Hepatocyte (in vitro differentiated cells): ENCODE results near the gene RNF213. TPM values are rescaled to one million over a fixed set of nuclear protein-coding genes. Genes with fewer than 3 reads are reported as not detected.

Experiments used
- DNase-seq: peaks from one replicate; pipeline ENCODE4 v3.0.0-alpha.2; 2016; ENCODE audit warnings: low spot score
- H2AFZ ChIP-seq: fragments of 200-600 bp; sonication (generic); 2 replicates; pipeline ENCODE4 v1.6.0; 2016; ENCODE audit warnings: antibody characterized with exemption, mild to moderate bottlenecking
- H3K27ac ChIP-seq: fragments of 200-600 bp; sonication (generic); 2 replicates; pipeline ENCODE4 v1.5.1; 2016; ENCODE audit warnings: mild to moderate bottlenecking
- H3K27me3 ChIP-seq: fragments of 200-600 bp; sonication (generic); 2 replicates; pipeline ENCODE4 v1.6.1; 2016
- H3K36me3 ChIP-seq: fragments of 200-600 bp; sonication (generic); replicated peaks from 2 replicates; pipeline ENCODE4 v1.5.1; 2016; ENCODE audit warnings: low read depth; ENCODE audit not compliant: insufficient read depth
- H3K4me1 ChIP-seq: fragments of 200-600 bp; sonication (generic); 2 replicates; pipeline ENCODE4 v1.5.1; 2016; ENCODE audit warnings: mild to moderate bottlenecking, moderate library complexity; ENCODE audit not compliant: insufficient read depth
- H3K4me2 ChIP-seq: fragments of 200-600 bp; sonication (generic); 2 replicates; pipeline ENCODE4 v1.6.0; 2016
- H3K4me3 ChIP-seq: fragments of 200-600 bp; sonication (generic); 2 replicates; pipeline ENCODE4 v1.5.1; 2016; ENCODE audit warnings: mild to moderate bottlenecking
- H3K79me2 ChIP-seq: fragments of 200-600 bp; sonication (generic); 2 replicates; pipeline ENCODE4 v1.6.0; 2017; ENCODE audit warnings: mild to moderate bottlenecking
- H3K9me2 ChIP-seq: fragments of 200-600 bp; sonication (generic); replicated peaks from 2 replicates; pipeline ENCODE4 v1.6.0; 2017; ENCODE audit warnings: mild to moderate bottlenecking; ENCODE audit not compliant: insufficient read depth
- H3K9me3 ChIP-seq: fragments of 200-600 bp; sonication (generic); 2 replicates; pipeline ENCODE4 v1.5.1; 2016; ENCODE audit warnings: low read depth, mild to moderate bottlenecking
- H4K20me1 ChIP-seq: fragments of 200-600 bp; sonication (generic); 2 replicates; pipeline ENCODE4 v1.6.0; 2016; ENCODE audit warnings: mild to moderate bottlenecking; ENCODE audit not compliant: insufficient read depth, poor library complexity, severe bottlenecking
- CTCF ChIP-seq: fragments of 200-600 bp; sonication (generic); IDR thresholded peaks from 2 replicates; pipeline ENCODE4 v1.5.1; 2016; ENCODE audit warnings: antibody characterized with exemption, mild to moderate bottlenecking; ENCODE audit not compliant: poor library complexity
- EZH2 ChIP-seq: fragments of 200-600 bp; sonication (generic); IDR thresholded peaks from 2 replicates; pipeline ENCODE4 v1.6.1; 2016; ENCODE audit warnings: antibody characterized with exemption, mild to moderate bottlenecking, borderline replicate concordance
- EZH2phosphoT487 ChIP-seq: fragments of 200-600 bp; sonication (generic); IDR thresholded peaks from one replicate; pipeline ENCODE4 v1.6.1; 2018; ENCODE audit warnings: antibody characterized with exemption, mild to moderate bottlenecking, low read depth, moderate library complexity; ENCODE audit not compliant: unreplicated experiment, severe bottlenecking
- WGBS: methylation state at CpG from one replicate; pipeline ENCODE4 v1.1.6; 2016; ENCODE audit warnings: low lambda C conversion rate; ENCODE audit errors: missing lambda C conversion rate; 5-methylcytosine and 5-hydroxymethylcytosine counted together
- polyA plus RNA-seq: library from polyadenylated mRNA; unstranded; fragments of >200 nt; fragmentation: Nextera tagmentation; extraction: Ambion mirVana; gene quantifications from 2 replicates; pipeline ENCODE4 v1.2.1, GENCODE V29; 2016
- total RNA-seq: library from RNA; depleted of rRNA; stranded (reverse); fragments of >200 nt; gene quantifications from 2 replicates; pipeline ENCODE4 v1.2.3, GENCODE V29; 2014

Gene RNF213
- total and polyA plus RNA-seq, 2 experiments from 2014 or later: 21.1 to 57.4 TPM

GRCh38 chr17:80289616-80290015 lies 29.0 kb downstream of the RNF213 start:
- TF ChIP-seq CTCF (no peak), EZH2 (no peak), EZH2phosphoT487 (no peak)
- no peak overlapping the region for H3K27ac ChIP-seq
- H3K27me3 ChIP-seq: no peaks in the 10 kb centered on the region
- H3K9me3 ChIP-seq: no peaks in the 10 kb centered on the region
- H2AFZ ChIP-seq: no peak overlapping the region
- H4K20me1 ChIP-seq: no peaks in the 10 kb centered on the region
- H3K36me3 ChIP-seq: no peaks in the 10 kb centered on the region
- WGBS: 90% methylated on average over 6 of the region's 6 CpGs
- DNase-seq: no peak
- H3K9me2 ChIP-seq: no peaks in the 10 kb centered on the region
- H3K79me2 ChIP-seq: no peaks in the 10 kb centered on the region
- H3K4me2 ChIP-seq: no peak overlapping the region
- H3K4me3 ChIP-seq: no peak overlapping the region
- no peaks in the 10 kb centered on the region for H3K4me1 ChIP-seq

GRCh38 chr17:80290156-80290555 lies 29.5 kb downstream of the RNF213 start:
- H3K36me3 ChIP-seq: no peaks in the 10 kb centered on the region
- no peak for DNase-seq

GRCh38 chr17:80291260-80291659 lies 30.6 kb downstream of the RNF213 start:
- Histone ChIP-seq H3K27me3 (no peaks in the 10 kb centered on the region), H3K36me3 (no peaks in the 10 kb centered on the region), H3K4me2 (no peak overlapping the region), H3K4me3 (no peak overlapping the region), H4K20me1 (no peaks in the 10 kb centered on the region), H3K4me1 (no peaks in the 10 kb centered on the region), H3K9me2 (no peaks in the 10 kb centered on the region), H3K9me3 (no peaks in the 10 kb centered on the region), H3K27ac (no peak overlapping the region), H3K79me2 (no peaks in the 10 kb centered on the region), H2AFZ (no peak overlapping the region)
- no peak for TF ChIP-seq EZH2
- no peak for TF ChIP-seq CTCF
- TF ChIP-seq EZH2phosphoT487: no peak
- 99% methylated on average over 6 of the region's 6 CpGs for WGBS
- DNase-seq: no peak

More at GRCh38 chr17:80290156-80290555, 29.5 kb downstream of the RNF213 start:
- no peaks in the 10 kb centered on the region for H4K20me1 ChIP-seq
- no peak overlapping the region for H2AFZ ChIP-seq
- no peaks in the 10 kb centered on the region for H3K79me2 ChIP-seq
- no peaks in the 10 kb centered on the region for H3K4me1 ChIP-seq
- H3K27ac ChIP-seq: no peak overlapping the region
- H3K9me2 ChIP-seq: no peaks in the 10 kb centered on the region
- no peaks in the 10 kb centered on the region for H3K27me3 ChIP-seq
- H3K4me2 ChIP-seq: no peak overlapping the region
- H3K9me3 ChIP-seq: no peaks in the 10 kb centered on the region
- no peak overlapping the region for H3K4me3 ChIP-seq
- TF ChIP-seq CTCF: no peak
- TF ChIP-seq EZH2phosphoT487: no peak
- no peak for TF ChIP-seq EZH2
- 97% methylated on average over 25 of the region's 25 CpGs for WGBS
